Occipital lobe (tissue), 2 donors: ENCODE measurements around the gene MKI67. TPM values are rescaled to one million over a fixed set of nuclear protein-coding genes. Genes with fewer than 3 reads are reported as not detected.

Source experiments
- DNase-seq: peaks from one replicate; lab custom pipeline; 2025; lab: John Stamatoyannopoulos, UW
- total RNA-seq: library from RNA; depleted of rRNA; stranded (reverse); fragments of >200 nt; gene quantifications from one replicate; pipeline ENCODE4 v1.2.3, GENCODE V29; 2014

Gene MKI67
- total RNA-seq, 1 donor from 2014 or later: 1.7 TPM

DNA sequence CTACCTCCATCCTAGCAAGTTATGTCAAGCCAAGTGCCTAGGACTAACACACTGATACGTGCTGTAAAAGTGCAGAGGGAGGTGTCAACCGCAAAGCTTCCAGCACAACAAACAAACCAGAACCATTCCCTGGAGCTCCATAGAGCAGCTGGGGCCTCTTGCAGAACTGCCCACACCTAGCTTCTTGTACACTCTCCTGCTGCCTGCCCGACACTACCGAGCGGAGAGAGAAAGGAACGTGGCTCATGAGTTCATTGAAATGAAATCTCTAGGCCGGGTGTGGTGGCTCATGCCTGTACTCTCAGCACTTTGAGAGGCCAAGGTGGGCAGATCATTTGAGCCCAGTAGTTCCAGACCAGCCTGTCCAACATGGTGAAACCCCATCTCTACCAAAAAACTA, 73.5 kb downstream of the MKI67 start:
- DNase-seq: no peak

DNA sequence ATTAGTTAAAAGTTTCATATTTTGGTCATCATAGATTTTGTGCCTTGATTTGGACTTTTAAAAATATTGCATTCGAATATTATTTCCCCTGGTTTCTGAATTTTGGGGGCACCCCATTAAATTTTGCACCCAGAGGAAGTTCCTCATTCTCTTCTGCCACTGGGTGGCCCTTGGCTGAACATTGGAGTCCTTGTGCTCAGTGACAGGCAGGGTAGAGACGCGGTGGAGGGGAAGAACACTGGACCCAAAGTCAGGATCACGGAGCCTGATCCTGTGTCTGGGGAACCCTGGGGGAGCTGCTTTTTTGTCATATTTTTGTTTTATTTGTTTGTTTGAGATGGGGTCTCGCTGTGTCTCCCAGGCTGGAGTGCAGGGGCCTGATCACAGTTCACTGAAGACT, 74.7 kb downstream of the MKI67 start:
- DNase-seq: no peak

DNA sequence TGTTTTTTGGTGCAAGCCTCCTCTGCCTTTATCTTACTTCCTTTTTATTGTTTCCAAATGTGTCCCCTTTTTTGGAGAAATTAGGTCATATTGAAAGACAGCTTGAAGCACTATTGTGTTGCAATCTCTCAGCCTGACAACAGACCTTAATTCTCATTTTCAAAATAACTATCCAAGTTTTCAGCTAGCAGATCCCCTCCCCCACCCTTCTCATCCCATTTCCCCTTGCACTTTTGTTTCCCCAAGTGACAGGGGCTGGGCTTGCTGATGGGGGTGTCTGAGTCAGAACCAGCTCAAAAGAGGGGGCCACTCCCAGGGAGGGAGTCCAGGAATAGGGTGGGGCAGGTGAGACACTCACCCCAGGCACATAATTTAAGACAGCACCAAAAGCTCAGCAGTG, 75.3 kb downstream of the MKI67 start:
- no peak for DNase-seq

DNA sequence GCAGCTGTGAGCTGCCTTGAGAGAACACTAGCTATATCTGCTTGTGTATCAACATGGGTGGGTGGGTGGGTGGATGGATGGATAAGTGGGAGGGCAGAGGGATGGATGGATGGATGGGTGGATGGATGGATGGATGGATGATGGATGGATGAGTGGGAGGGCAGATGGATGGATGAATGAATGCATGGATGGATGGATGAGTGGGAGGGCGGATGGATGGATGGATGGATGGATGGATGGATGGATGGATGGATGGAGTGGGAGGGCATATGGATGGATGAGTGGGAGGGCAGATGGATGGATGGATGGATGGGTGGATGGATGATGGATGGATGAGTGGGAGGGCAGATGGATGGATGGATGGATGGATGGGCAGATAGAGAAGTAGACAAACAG, 76.1 kb downstream of the MKI67 start:
- no peak for DNase-seq

DNA sequence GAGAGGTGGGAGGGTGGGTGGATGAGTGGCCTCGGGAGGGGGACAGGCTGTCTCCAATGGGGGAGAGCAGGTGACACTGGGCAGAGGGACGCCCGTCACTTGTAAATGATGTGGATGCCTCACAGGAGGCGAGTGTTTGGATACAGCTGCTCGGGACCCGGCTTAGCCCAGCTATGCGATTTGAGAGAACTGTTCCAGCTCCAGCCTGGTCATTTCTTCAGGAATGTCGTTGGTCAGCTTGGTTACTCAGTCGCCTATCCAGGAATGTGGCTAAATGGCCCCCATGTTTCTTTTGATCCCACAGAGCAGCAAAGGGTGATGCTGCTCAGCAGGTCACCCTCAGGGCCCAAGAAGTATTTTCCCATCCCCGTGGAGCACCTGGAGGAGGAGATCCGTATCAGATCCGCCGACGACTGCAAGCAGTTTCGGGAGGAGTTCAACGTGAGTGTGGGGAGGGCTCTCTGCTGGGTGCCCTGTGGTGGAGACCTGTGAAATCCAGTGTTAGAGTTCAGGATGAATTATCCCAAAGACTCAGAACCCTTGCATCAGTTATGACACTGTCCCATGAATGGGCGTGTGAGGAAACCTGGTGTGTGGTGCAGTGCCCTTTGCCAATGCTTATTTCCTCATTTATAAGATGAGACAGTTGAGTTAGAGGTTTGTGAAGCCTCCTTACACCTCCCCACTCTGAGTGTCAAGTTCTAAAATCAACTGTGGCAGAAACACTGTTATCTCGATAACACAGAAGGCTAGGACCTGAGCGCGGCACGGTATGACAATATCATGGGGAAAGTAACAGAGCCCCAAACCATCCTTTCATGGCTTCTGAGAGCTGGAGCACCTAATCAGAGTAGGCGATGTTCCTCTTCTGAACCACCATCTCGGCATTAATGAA, 76.8 kb downstream of the MKI67 start:
- no peak for DNase-seq

DNA sequence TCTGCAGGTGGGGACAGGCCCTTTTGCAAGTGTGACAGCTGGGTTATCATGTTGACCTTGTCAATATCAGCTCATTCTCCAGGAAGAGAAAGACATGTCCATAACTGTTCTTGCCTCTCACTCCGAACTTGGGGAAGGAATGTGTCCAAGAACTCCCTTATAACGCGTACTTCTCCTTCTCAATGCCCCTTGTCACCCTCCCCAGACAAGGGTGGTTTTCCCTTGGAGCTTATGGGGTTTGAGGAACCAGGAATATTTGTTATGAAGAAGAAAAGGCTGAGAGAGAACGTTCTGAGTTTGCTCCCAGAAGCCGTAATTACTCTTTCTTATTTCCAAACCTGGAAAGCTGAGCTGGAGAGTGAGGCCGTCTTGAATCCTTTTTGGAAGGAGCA, 77.4 kb downstream of the MKI67 start:
- no peak for DNase-seq

DNA sequence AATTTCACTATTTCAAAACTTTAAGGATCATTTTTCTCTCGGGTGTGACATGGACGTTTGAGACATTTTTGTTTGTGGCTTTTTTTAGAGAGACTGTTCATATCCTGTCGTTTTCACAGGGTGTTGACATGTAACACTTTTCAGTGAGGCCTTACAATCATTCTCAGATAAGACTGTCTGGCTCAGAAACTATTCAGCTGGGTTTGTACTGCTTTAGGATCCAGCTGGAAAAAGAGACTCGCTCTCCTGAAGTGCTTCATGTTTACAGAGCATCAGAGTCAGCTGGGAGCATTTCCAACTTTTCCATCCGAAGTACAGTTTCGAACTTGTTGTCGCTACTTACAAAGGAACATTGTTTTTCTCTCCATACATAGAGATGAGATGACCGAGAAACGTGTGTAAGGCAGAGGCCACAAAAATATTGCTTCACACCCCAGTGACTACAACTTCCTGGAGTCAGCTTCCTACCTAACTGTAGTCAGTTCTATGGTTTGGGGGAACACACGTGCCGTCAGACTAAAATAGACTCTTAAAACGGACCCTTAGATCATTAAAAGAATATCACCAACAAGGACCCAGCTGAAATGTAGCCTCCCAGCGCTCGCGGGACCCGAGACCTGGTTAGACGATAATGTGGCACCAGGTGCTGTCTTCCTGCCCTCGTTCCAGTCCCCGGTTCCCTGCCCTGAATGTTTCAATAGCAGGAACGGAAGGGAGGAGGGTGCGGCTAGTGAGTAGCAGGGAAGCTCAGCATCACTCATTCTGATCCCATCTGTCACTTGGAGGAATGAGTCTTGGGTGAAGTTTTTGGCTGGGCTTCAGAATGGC, 78.0 kb downstream of the MKI67 start:
- DNase-seq: no peak

DNA sequence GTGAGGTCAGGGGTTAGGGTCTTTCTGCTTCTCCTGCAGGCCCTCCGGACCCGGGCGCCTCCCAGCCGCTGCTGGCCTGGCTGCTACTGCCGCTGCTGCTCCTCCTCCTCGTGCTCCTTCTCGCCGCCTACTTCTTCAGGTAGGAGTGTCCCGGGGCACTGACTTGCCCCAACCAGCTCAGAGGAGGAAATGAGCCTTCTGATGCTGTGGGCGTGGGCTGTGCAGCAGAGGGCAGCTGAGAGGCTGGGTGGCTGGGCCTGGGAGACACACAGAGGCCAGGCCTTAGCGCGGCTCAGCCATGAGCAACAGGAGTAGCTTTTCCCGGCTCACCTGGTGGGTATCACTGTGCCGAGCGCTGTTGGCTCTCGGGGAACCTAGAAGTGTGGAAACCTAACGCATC, 78.9 kb downstream of the MKI67 start:
- no peak for DNase-seq

DNA sequence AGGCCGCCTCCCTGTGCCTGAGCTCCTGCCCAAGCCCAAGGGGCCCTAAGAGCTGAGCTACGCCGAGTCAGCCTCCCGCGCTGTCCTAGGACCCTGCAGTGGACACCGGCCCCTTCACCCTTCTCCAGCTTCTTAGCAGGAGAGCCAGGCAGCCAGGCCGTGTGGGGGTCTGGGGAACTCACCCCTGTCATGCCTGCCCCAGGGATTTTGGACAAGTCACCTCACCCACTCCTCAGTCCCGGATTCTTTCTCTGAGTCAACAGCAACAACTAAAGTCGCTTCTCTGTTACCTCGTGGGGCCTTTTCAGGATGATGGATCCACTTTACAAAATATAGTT, 79.3 kb downstream of the MKI67 start:
- no peak for DNase-seq

Other genes with a start within 250 kb of the MKI67 start
- gene CLRN3, start 233.5 kb downstream of the MKI67 start, total RNA-seq: 0.62 TPM
- gene PTPRE, start 219.3 kb downstream of the MKI67 start, total RNA-seq: 19.8 TPM